Liver (tissue), 3 donors: Measurements from ENCODE around the gene ALDH7A1.

Experiments
- EGR1 ChIP-seq, 2 donors: IDR thresholded peaks; 2 replicates each; pipeline ENCODE4 v1.6.1; 2016 to 2018; ENCODE audit warnings: antibody characterized with exemption in 2 of 2, low read depth in 2 of 2
- HNF4G ChIP-seq: IDR thresholded peaks from 2 replicates; pipeline ENCODE4 v1.6.1; 2016; ENCODE audit warnings: antibody characterized with exemption
- JUND ChIP-seq, 2 donors: IDR thresholded peaks; 2 replicates each; pipeline ENCODE4 v1.6.1; 2016; ENCODE audit warnings: antibody characterized with exemption in 2 of 2
- RAD21 ChIP-seq, 2 donors: IDR thresholded peaks; 2 replicates each; pipeline ENCODE4 v1.6.1; 2016; ENCODE audit warnings: antibody characterized with exemption in 2 of 2, mild to moderate bottlenecking in 2 of 2
- REST ChIP-seq: IDR thresholded peaks from 2 replicates; pipeline ENCODE4 v1.6.1; 2016; ENCODE audit warnings: antibody characterized with exemption, mild to moderate bottlenecking
- TAF1 ChIP-seq: conservative IDR thresholded peaks from 2 replicates; pipeline ENCODE4 v1.6.1; 2016; ENCODE audit warnings: antibody characterized with exemption, mild to moderate bottlenecking
- YY1 ChIP-seq: IDR thresholded peaks from 2 replicates; pipeline ENCODE4 v1.6.1; 2016; ENCODE audit warnings: antibody characterized with exemption, mild to moderate bottlenecking
- ZBTB33 ChIP-seq: IDR thresholded peaks from 2 replicates; pipeline ENCODE4 v1.6.1; 2016; ENCODE audit warnings: antibody characterized with exemption
- TF ChIP-seq, protein P1 (sequence below): fragments of 150-350 bp; IDR thresholded peaks from 2 replicates; pipeline ENCODE4 v1.5.1; 2017; ENCODE audit warnings: improper control_type of control experiment, low read depth, low read length; ENCODE audit not compliant: missing input control
- TF ChIP-seq, protein P2 (sequence below): IDR thresholded peaks from 2 replicates; pipeline ENCODE4 v1.6.1; 2016; ENCODE audit warnings: antibody characterized with exemption
- donor health status: healthy.
- donor health status: healthy.

GRCh38 chr5:126513302-126513701 lies 81.7 kb downstream of the ALDH7A1 start:
- TF ChIP-seq, protein P1, sequence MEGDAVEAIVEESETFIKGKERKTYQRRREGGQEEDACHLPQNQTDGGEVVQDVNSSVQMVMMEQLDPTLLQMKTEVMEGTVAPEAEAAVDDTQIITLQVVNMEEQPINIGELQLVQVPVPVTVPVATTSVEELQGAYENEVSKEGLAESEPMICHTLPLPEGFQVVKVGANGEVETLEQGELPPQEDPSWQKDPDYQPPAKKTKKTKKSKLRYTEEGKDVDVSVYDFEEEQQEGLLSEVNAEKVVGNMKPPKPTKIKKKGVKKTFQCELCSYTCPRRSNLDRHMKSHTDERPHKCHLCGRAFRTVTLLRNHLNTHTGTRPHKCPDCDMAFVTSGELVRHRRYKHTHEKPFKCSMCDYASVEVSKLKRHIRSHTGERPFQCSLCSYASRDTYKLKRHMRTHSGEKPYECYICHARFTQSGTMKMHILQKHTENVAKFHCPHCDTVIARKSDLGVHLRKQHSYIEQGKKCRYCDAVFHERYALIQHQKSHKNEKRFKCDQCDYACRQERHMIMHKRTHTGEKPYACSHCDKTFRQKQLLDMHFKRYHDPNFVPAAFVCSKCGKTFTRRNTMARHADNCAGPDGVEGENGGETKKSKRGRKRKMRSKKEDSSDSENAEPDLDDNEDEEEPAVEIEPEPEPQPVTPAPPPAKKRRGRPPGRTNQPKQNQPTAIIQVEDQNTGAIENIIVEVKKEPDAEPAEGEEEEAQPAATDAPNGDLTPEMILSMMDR: no peak
- TF ChIP-seq REST: no peak
- no peak for TF ChIP-seq RAD21 (IDR thresholded peaks at IDR 0.05)
- TF ChIP-seq ZBTB33: no peak
- TF ChIP-seq JUND (IDR thresholded peaks at IDR 0.05): no peak
- TF ChIP-seq TAF1: no peak
- no peak for TF ChIP-seq YY1
- no peak for TF ChIP-seq HNF4G
- TF ChIP-seq EGR1 (IDR thresholded peaks at IDR 0.05; ENCODE audit: low read depth in 2 of 2): no peak
- TF ChIP-seq, protein P2, sequence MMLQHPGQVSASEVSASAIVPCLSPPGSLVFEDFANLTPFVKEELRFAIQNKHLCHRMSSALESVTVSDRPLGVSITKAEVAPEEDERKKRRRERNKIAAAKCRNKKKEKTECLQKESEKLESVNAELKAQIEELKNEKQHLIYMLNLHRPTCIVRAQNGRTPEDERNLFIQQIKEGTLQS: no peak
